Common myeloid progenitor, CD34-positive (primary cell): ENCODE measurements around the gene STIM1.
"Not testable (repeated sequence)": the region's sequence is repeated elsewhere in the genome, so short reads cannot be mapped to it uniquely, and the experiment has no call there.

ENCODE experiments used
- CTCF ChIA-PET: fragments of 350-600 bp; sonication (Branson Sonifier 250); formaldehyde crosslinking; loops from one replicate; lab custom pipeline; 2021; ENCODE audit warnings: antibody characterized with exemption; lab: Charles Lee
- POLR2A ChIA-PET: fragments of 350-600 bp; sonication (Branson Sonifier 250); formaldehyde crosslinking; loops from one replicate; lab custom pipeline; 2021; ENCODE audit warnings: antibody characterized with exemption; lab: Charles Lee
- DNase-seq, 3 donors: peaks; one replicate each; pipeline versions ENCODE4 v3.0.0 to v3.0.0-alpha.2; 2013
- H3K27ac ChIP-seq, 2 experiments: 1 replicate in 1 of 2; 2 replicates in 1 of 2; pipeline ENCODE4 v1.7.0; 2013; ENCODE audit warnings: inconsistent platforms in 2 of 2, low read length in 2 of 2, mild to moderate bottlenecking in 2 of 2, low read depth in 1 of 2, moderate library complexity in 1 of 2; ENCODE audit not compliant: severe bottlenecking in 2 of 2, insufficient read depth in 1 of 2, poor library complexity in 1 of 2
- H3K27me3 ChIP-seq, 5 experiments: replicated peaks in 2 of 5; 1 replicate in 3 of 5; 2 replicates in 2 of 5; pipeline versions ENCODE4 v1.6.1 to v1.7.0; 2013; ENCODE audit warnings: low read length in 4 of 5, mild to moderate bottlenecking in 2 of 5, moderate library complexity in 2 of 5, inconsistent platforms in 1 of 5; ENCODE audit not compliant: insufficient read depth in 5 of 5, control insufficient read depth in 4 of 5
- H3K36me3 ChIP-seq, 4 experiments: 1 replicate in 2 of 4; 2 replicates in 2 of 4; pipeline versions ENCODE4 v1.6.1 to v1.7.0; 2013; ENCODE audit warnings: low read length in 3 of 4, control low read depth in 1 of 4, mild to moderate bottlenecking in 1 of 4; ENCODE audit not compliant: control insufficient read depth in 4 of 4, insufficient read depth in 4 of 4
- H3K4me1 ChIP-seq, 4 experiments: 1 replicate in 3 of 4; 2 replicates in 1 of 4; pipeline versions ENCODE4 v1.6.1 to v1.7.1; 2013; ENCODE audit warnings: low read length in 3 of 4, mild to moderate bottlenecking in 3 of 4, control low read depth in 1 of 4, inconsistent platforms in 1 of 4, moderate library complexity in 1 of 4; ENCODE audit not compliant: control insufficient read depth in 4 of 4, insufficient read depth in 4 of 4; ENCODE audit errors: control extremely low read depth in 1 of 4
- H3K4me3 ChIP-seq, 7 experiments: 1 replicate in 4 of 7; 2 replicates in 3 of 7; pipeline versions ENCODE4 v1.5.1 to v1.7.0; 2013; ENCODE audit warnings: mild to moderate bottlenecking in 7 of 7, low read length in 6 of 7, moderate library complexity in 6 of 7, inconsistent platforms in 2 of 7, low read depth in 2 of 7, control low read depth in 1 of 7; ENCODE audit not compliant: insufficient read depth in 4 of 7, control insufficient read depth in 1 of 7; ENCODE audit errors: extremely low read depth in 1 of 7
- H3K9me3 ChIP-seq, 5 experiments: 1 replicate in 4 of 5; 2 replicates in 1 of 5; pipeline versions ENCODE4 v1.6.1 to v1.7.1; 2013; ENCODE audit warnings: low read length in 4 of 5, mild to moderate bottlenecking in 2 of 5, inconsistent platforms in 1 of 5, low read depth in 1 of 5, moderate library complexity in 1 of 5; ENCODE audit not compliant: control insufficient read depth in 4 of 5, insufficient read depth in 2 of 5; ENCODE audit errors: control extremely low read depth in 1 of 5
- WGBS: methylation state at CpG from one replicate; pipeline ENCODE4 v1.1.5; 2013; ENCODE audit not compliant: insufficient coverage; 5-methylcytosine and 5-hydroxymethylcytosine counted together

Gene STIM1

DNA sequence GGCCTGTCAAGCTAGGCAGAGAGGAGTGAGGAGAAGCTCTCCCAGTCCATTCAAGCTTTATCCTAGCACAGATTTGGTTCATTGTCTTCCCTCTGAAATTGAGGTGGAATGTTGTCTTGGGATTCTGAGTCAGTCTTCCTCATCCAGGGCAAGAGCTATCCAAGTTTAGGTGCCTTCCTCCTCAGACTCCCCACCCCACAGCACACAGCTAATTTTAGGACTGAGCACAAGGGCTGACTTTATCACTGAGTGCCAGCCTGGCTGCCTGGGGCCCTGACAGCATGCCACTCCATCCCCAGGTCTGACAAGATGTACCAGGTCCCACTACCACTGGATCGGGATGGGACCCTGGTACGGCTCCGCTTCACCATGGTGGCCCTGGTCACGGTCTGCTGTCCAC, 44.5 kb upstream of the STIM1 start:
- 96% methylated on average over 4 of the region's 4 CpGs for WGBS
- Histone ChIP-seq H3K27me3 (no peaks in the 10 kb centered on the region), H3K4me3 (no peak overlapping the region), H3K27ac (no peak overlapping the region), H3K9me3 (no peaks in the 10 kb centered on the region), H3K4me1 (peaks cover 0 to 19% (median 12%) of the 10 kb centered on the region in 4 experiments), H3K36me3 (peaks cover 0 to 15% (median 2%) of the 10 kb centered on the region in 4 experiments)
- no peak for DNase-seq
- CTCF ChIA-PET = interaction anchor here (0.9 to 11.6 kb wide), 11 partner anchors 9 to 262 kb away, joined by 3 to 136 read pairs (median 34); partner anchors contain the start of genes NUP98 and RHOG
- POLR2A ChIA-PET = no interaction called here

DNA sequence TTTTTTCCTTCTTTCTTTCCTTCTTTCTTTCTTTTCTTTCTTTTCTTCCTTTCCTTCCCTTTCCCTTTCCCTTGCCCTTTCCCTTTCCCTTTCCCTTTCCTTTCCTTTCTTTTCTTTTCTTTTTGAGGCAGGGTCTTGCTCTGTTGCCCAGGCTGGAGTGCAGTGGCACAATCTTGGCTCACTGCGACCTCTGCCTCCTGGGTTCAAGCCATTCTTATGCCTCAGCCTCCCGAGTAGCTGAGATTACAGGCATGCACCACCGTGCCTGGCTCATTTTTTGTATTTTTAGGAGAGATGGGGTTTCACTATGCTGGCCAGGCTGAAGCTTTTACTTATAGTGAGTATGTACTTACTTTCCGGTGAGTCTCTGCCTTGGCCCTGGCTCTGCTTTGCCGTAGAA, 40.6 kb upstream of the STIM1 start:
- 100% methylated on average over 5 of the region's 5 CpGs for WGBS
- H3K9me3 ChIP-seq, POLR2A ChIA-PET, H3K4me3 ChIP-seq, DNase-seq, H3K4me1 ChIP-seq, H3K27me3 ChIP-seq, H3K27ac ChIP-seq: not testable (repeated sequence)
- H3K36me3 ChIP-seq = peaks cover 0 to 23% (median 7%) of the 10 kb centered on the region in 4 experiments
- CTCF ChIA-PET = interaction anchor here (0.9 to 11.6 kb wide), 5 partner anchors 4 to 258 kb away, joined by 3 to 134 read pairs (median 17); partner anchors contain the start of gene PGAP2

DNA sequence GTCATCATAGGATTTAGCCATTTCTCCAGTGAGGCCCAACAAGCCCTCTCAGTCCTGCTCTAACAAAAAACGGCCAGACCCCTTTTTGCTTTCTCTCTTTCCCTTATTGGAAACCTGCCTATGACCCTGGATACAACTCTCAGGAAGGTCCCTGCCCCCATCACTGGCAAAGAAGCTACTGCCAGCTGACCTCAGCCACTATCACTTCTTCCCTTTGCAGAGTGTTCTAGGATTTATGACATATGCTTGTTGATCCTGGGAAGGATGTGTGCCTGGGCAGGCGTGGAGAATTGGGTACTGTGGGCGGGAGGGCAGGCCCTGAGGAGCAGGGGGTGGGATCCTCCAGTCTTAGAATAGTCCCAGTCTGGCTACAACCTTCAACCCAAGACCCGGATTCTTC, 39.6 kb upstream of the STIM1 start:
- Histone ChIP-seq H3K4me3 (no peak overlapping the region), H3K27ac (no peak overlapping the region), H3K9me3 (no peaks in the 10 kb centered on the region), H3K27me3 (no peaks in the 10 kb centered on the region), H3K36me3 (peaks cover 0 to 19% (median 7%) of the 10 kb centered on the region in 4 experiments), H3K4me1 (peaks cover 0 to 10% (median 5%) of the 10 kb centered on the region in 4 experiments)
- 83% methylated on average over 2 of the region's 4 CpGs for WGBS
- no peak for DNase-seq
- CTCF ChIA-PET = interaction anchor here (1.4 to 11.9 kb wide), 6 partner anchors 4 to 257 kb away, joined by 4 to 266 read pairs (median 72); partner anchors contain the start of genes PGAP2 and RHOG
- POLR2A ChIA-PET = no interaction called here

DNA sequence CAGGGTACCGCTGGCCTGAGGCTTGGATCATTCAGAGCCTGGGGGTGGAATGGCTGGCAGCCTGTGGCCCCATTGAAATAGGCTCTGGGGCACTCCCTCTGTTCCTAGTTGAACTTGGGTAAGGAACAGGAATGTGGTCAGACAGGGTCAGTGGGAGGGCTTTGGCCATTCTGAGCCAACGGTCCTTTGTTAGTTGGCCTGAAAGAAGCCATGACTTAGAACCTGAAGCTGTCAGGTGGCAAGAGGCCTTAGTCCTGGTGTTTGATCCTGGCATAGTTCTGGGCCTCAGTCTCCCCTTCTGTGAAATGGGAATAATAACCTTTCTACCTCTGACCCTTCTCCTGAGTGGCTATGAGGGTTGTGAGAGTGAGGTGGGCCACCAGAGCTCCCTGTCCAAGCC, 38.8 kb upstream of the STIM1 start:
- ChIA-PET CTCF (interaction anchor here (0.8 to 11.9 kb wide), 7 partner anchors 6 to 256 kb away, joined by 3 to 266 read pairs (median 6); partner anchors contain the start of genes PGAP2 and RHOG), POLR2A (no interaction called here)
- no peaks in the 10 kb centered on the region for H3K9me3 ChIP-seq
- H3K4me3 ChIP-seq = no peak overlapping the region
- H3K27ac ChIP-seq = no peak overlapping the region
- peaks cover 0 to 10% (median 5%) of the 10 kb centered on the region in 4 experiments for H3K4me1 ChIP-seq
- H3K36me3 ChIP-seq = peaks cover 0 to 16% (median 4%) of the 10 kb centered on the region in 4 experiments
- WGBS = 83% methylated on average over 1 of the region's 2 CpGs
- DNase-seq = no peak
- H3K27me3 ChIP-seq = no peaks in the 10 kb centered on the region

DNA sequence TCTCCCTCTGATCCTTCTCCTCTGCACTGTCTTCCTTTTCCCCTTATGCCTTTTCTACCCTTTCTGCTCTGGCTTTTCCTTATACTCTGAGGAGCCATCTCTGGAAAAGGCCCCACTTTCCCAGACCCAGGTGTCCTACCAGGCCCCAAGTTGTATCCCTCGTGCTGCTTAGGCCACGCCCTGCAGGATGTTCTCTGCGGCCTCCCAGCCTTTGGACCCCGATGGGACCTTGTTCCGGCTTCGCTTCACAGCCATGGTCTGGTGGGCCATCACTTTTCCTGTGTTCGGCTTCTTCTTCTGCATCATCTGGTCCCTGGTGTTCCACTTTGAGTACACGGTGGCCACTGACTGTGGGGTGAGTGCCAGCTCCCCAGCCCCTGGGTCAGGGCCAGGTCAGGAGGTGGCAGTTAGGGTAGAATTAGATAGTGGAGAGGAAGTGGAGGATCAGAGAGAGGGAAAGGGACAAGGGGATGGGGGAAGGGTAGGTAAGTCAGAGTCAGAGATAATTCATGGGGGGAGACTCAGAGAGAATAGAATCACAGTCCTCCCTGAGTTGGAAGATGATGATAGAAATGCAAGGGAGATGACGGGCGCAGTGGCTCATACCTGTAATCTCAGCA, 38.2 kb upstream of the STIM1 start:
- Histone ChIP-seq H3K9me3 (no peaks in the 10 kb centered on the region), H3K4me1 (peaks cover 0 to 10% (median 5%) of the 10 kb centered on the region in 4 experiments), H3K36me3 (peaks cover 0 to 16% (median 4%) of the 10 kb centered on the region in 4 experiments), H3K27ac (no peak overlapping the region), H3K27me3 (no peaks in the 10 kb centered on the region), H3K4me3 (no peak overlapping the region)
- no peak for DNase-seq
- POLR2A ChIA-PET = no interaction called here
- 87% methylated on average over 10 of the region's 10 CpGs for WGBS
- CTCF ChIA-PET = interaction anchor here (0.8 to 11.9 kb wide), 6 partner anchors 7 to 256 kb away, joined by 3 to 266 read pairs (median 8); partner anchors contain the start of genes PGAP2 and RHOG

DNA sequence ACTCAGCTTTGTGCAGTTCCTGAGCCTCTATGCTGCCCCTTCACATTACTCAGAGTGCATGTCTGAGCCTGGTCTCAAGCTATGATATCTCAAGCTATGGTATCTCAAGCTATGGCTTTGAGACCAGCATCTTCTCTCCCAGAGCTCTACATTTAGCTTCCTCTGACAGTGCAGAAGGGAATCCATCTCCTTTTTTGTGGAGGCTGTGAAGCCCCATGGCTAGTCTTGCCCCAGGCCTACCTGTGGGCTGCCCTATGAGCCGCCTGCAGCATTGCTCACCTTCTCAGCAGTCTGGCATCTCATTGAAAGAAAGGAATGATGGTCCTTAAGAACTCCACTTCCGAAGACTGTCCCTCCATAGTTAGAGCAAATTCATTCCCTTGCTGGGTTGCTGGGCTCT, 34.5 kb upstream of the STIM1 start:
- Histone ChIP-seq H3K27ac (no peak overlapping the region), H3K27me3 (no peaks in the 10 kb centered on the region), H3K36me3 (peaks cover 0 to 34% (median 12%) of the 10 kb centered on the region in 4 experiments), H3K4me3 (no peak overlapping the region), H3K4me1 (peaks cover 0 to 19% (median 11%) of the 10 kb centered on the region in 4 experiments), H3K9me3 (no peaks in the 10 kb centered on the region)
- DNase-seq = no peak
- 83% methylated on average over 1 of the region's 2 CpGs for WGBS
- ChIA-PET POLR2A (no interaction called here), CTCF (interaction anchor here (1.2 to 11.9 kb wide), 5 partner anchors 8 to 252 kb away, joined by 3 to 266 read pairs (median 18); partner anchors contain the start of genes PGAP2 and RHOG)

DNA sequence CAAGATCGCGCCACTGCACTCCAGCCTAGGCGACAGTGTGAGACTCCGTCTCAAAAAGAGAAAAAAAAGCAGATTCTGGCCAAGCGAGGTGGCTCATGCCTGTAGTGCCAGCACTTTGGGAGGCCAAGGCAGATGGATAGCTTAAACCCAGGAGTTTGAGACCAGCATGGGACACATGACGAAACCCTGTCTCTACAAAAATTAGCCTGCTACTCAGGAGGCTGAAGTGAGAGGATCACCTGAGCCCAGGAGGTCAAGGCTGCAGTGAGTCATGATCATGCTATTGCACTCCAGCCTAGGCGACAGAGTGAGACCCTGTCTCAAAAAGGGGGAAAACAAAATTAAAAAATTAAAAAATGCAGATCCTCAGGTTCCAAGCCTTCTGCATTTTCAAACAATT, 33.2 kb upstream of the STIM1 start:
- no peak for DNase-seq
- H3K4me3 ChIP-seq = no peak overlapping the region
- ChIA-PET POLR2A (no interaction called here), CTCF (interaction anchor here (0.6 to 11.9 kb wide), 8 partner anchors 12 to 251 kb away, joined by 3 to 266 read pairs (median 6); partner anchors contain the start of genes PGAP2 and RHOG)
- 95% methylated on average over 6 of the region's 7 CpGs for WGBS
- no peaks in the 10 kb centered on the region for H3K9me3 ChIP-seq
- peaks cover 0 to 16% (median 8%) of the 10 kb centered on the region in 4 experiments for H3K4me1 ChIP-seq
- H3K27ac ChIP-seq = no peak overlapping the region
- H3K27me3 ChIP-seq = no peaks in the 10 kb centered on the region
- peaks cover 3 to 44% (median 20%) of the 10 kb centered on the region in 4 experiments for H3K36me3 ChIP-seq
